WTC11 (cell line): Measurements from ENCODE around the gene POM121L2. TPM values are rescaled to one million over a fixed set of nuclear protein-coding genes. Genes with fewer than 3 reads are reported as not detected.
A peak's percentile ranks its signal among the peaks of the same experiment; 100 is the strongest.

ENCODE experiments used
- ATAC-seq: fragments of 200-7000 bp; cut with Tn5 transposase; 2 replicates; pipeline ENCODE4 v1.10.0; 2021; ENCODE audit warnings: mild to moderate bottlenecking, moderate library complexity
- CTCF ChIA-PET: fragments of 300-600 bp; sonication (Branson Sonifier 250); formaldehyde crosslinking; loops from one replicate; lab custom pipeline; 2021; ENCODE audit warnings: antibody characterized with exemption; lab: Charles Lee
- POLR2A ChIA-PET: fragments of 350-600 bp; sonication (Branson Sonifier 250); formaldehyde crosslinking; loops from one replicate; lab custom pipeline; 2021; ENCODE audit warnings: antibody characterized with exemption; lab: Charles Lee
- DNase-seq: peaks from one replicate; pipeline ENCODE4 v3.0.0; 2021; ENCODE audit warnings: low spot score
- H3K27ac Mint-ChIP-seq: 2 replicates; pipeline ENCODE4 v1.8.0; 2021; ENCODE audit warnings: mixed read lengths
- H3K27me3 Mint-ChIP-seq: 2 replicates; pipeline ENCODE4 v1.8.0; 2021; ENCODE audit warnings: low read depth, mild to moderate bottlenecking, moderate library complexity, mixed read lengths
- H3K36me3 Mint-ChIP-seq: 2 replicates; pipeline ENCODE4 v1.8.0; 2021; ENCODE audit warnings: mixed read lengths
- H3K4me1 Mint-ChIP-seq: 2 replicates; pipeline ENCODE4 v1.8.0; 2022; ENCODE audit warnings: mixed read lengths
- H3K4me3 Mint-ChIP-seq: 2 replicates; pipeline ENCODE4 v1.8.0; 2021; ENCODE audit warnings: mild to moderate bottlenecking, moderate library complexity, mixed read lengths
- H3K9me3 Mint-ChIP-seq: 2 replicates; pipeline ENCODE4 v1.8.0; 2021; ENCODE audit warnings: mixed read lengths
- ATF1 ChIP-seq: sonication (generic); formaldehyde crosslinking; IDR thresholded peaks from 2 replicates; pipeline ENCODE4 v1.8.1; 2023; ENCODE audit warnings: mild to moderate bottlenecking, moderate library complexity, missing genetic modification reagents
- CREM ChIP-seq: sonication (generic); formaldehyde crosslinking; IDR thresholded peaks from 2 replicates; pipeline ENCODE4 v1.8.1; 2022; ENCODE audit warnings: mild to moderate bottlenecking, missing genetic modification reagents, moderate library complexity
- E2F4 ChIP-seq: sonication (generic); formaldehyde crosslinking; IDR thresholded peaks from 2 replicates; pipeline ENCODE4 v1.8.1; 2022; ENCODE audit warnings: low read depth, mild to moderate bottlenecking, moderate library complexity, missing genetic modification reagents, borderline replicate concordance
- ESRRA ChIP-seq: sonication (generic); formaldehyde crosslinking; IDR thresholded peaks from 2 replicates; pipeline ENCODE4 v1.8.1; 2022; ENCODE audit warnings: mild to moderate bottlenecking, missing genetic modification reagents, borderline replicate concordance
- GABPB1 ChIP-seq: sonication (generic); formaldehyde crosslinking; IDR thresholded peaks from 2 replicates; pipeline ENCODE4 v1.8.1; 2023; ENCODE audit warnings: mild to moderate bottlenecking, missing genetic modification reagents
- HMGXB4 ChIP-seq: sonication (generic); formaldehyde crosslinking; IDR thresholded peaks from 2 replicates; pipeline ENCODE4 v1.8.1; 2023; ENCODE audit warnings: mild to moderate bottlenecking, moderate library complexity, missing genetic modification reagents
- MYBL2 ChIP-seq: sonication (generic); formaldehyde crosslinking; IDR thresholded peaks from 2 replicates; pipeline ENCODE4 v1.8.1; 2023; ENCODE audit warnings: mild to moderate bottlenecking, moderate library complexity, missing genetic modification reagents
- NFYB ChIP-seq: sonication (generic); formaldehyde crosslinking; conservative IDR thresholded peaks from 2 replicates; pipeline ENCODE4 v1.8.0; 2022; ENCODE audit warnings: low read depth, missing genetic modification reagents
- SP1 ChIP-seq: sonication (generic); formaldehyde crosslinking; conservative IDR thresholded peaks from 2 replicates; pipeline ENCODE4 v1.8.1; 2022; ENCODE audit warnings: missing genetic modification reagents
- TEAD1 ChIP-seq: sonication (generic); formaldehyde crosslinking; IDR thresholded peaks from 2 replicates; pipeline ENCODE4 v1.8.0; 2022; ENCODE audit warnings: mild to moderate bottlenecking, missing genetic modification reagents
- ZNF138 ChIP-seq: sonication (generic); formaldehyde crosslinking; conservative IDR thresholded peaks from 2 replicates; pipeline ENCODE4 v1.8.1; 2022; ENCODE audit warnings: mild to moderate bottlenecking, moderate library complexity, missing genetic modification reagents
- ZNF512 ChIP-seq: sonication (generic); formaldehyde crosslinking; IDR thresholded peaks from 2 replicates; pipeline ENCODE4 v1.8.1; 2022; ENCODE audit warnings: missing genetic modification reagents, borderline replicate concordance
- ZSCAN18 ChIP-seq: fragments of 250-450 bp; sonication (Bioruptor Pico); IDR thresholded peaks from 2 replicates; pipeline ENCODE4 v2.1.2; 2022; ENCODE audit warnings: mild to moderate bottlenecking, moderate library complexity
- total RNA-seq: library from RNA; stranded (reverse); gene quantifications from 3 replicates; pipeline ENCODE4 v1.2.3, GENCODE V29; 2021
- TF ChIP-seq, protein P1 (sequence below): fragments of 250-450 bp; sonication (Bioruptor Pico); IDR thresholded peaks from 2 replicates; pipeline ENCODE4 v1.9.0; 2021; ENCODE audit warnings: mild to moderate bottlenecking, borderline replicate concordance
- TF ChIP-seq, protein P2 (sequence below): sonication (generic); formaldehyde crosslinking; IDR thresholded peaks from 2 replicates; pipeline ENCODE4 v1.8.1; 2023; ENCODE audit warnings: mild to moderate bottlenecking, missing genetic modification reagents
- TF ChIP-seq, protein P3 (sequence below): sonication (generic); formaldehyde crosslinking; IDR thresholded peaks from 2 replicates; pipeline ENCODE4 v1.8.1; 2023; ENCODE audit warnings: mild to moderate bottlenecking, missing genetic modification reagents, moderate library complexity

POM121L2 gene
- total RNA-seq, 1 experiment from 2014 or later = 0.13 TPM

DNA sequence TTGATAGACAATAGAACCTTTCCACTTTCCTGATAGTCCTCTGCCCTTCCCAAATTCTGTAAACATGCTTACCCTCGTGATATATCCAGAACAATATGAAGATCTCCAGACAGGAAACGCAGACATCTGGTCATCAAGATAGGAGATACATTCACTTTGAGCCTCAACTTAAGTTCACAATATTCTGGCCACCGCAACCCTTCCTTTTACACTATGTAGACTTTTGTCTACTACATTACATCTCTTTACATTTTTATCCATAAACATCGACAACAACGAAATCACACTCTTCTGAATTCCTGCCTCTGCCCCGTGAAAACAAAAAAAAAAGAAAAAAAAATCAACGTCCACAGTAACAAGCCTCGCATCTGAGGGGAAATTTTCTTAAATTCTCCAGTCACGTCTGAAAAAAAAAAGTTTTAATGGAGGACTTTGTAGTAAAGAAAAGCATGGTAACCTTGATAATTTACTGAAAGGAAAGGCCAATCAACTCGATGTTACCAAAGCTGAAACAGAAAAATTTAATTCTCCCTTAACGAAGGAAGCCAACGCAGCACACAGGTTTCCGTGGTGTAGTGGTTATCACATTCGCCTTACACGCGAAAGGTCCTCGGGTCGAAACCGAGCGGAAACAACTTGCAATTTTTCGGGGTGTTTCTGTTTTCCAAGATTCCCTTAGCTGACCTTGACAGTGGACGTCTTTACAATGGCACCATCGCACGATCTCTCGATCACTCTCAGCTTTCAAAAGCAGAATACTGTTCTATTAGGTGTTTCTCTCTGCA, 21.8 kb downstream of the POM121L2 start (continued):
- TF ChIP-seq, protein P1, sequence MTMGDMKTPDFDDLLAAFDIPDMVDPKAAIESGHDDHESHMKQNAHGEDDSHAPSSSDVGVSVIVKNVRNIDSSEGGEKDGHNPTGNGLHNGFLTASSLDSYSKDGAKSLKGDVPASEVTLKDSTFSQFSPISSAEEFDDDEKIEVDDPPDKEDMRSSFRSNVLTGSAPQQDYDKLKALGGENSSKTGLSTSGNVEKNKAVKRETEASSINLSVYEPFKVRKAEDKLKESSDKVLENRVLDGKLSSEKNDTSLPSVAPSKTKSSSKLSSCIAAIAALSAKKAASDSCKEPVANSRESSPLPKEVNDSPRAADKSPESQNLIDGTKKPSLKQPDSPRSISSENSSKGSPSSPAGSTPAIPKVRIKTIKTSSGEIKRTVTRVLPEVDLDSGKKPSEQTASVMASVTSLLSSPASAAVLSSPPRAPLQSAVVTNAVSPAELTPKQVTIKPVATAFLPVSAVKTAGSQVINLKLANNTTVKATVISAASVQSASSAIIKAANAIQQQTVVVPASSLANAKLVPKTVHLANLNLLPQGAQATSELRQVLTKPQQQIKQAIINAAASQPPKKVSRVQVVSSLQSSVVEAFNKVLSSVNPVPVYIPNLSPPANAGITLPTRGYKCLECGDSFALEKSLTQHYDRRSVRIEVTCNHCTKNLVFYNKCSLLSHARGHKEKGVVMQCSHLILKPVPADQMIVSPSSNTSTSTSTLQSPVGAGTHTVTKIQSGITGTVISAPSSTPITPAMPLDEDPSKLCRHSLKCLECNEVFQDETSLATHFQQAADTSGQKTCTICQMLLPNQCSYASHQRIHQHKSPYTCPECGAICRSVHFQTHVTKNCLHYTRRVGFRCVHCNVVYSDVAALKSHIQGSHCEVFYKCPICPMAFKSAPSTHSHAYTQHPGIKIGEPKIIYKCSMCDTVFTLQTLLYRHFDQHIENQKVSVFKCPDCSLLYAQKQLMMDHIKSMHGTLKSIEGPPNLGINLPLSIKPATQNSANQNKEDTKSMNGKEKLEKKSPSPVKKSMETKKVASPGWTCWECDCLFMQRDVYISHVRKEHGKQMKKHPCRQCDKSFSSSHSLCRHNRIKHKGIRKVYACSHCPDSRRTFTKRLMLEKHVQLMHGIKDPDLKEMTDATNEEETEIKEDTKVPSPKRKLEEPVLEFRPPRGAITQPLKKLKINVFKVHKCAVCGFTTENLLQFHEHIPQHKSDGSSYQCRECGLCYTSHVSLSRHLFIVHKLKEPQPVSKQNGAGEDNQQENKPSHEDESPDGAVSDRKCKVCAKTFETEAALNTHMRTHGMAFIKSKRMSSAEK (CRISPR knock-in tag) = no peak
- 0 out of 2 replicates have a peak, but pooled peaks have one; percentile 30 for TF ChIP-seq MYBL2 (CRISPR knock-in tag)
- TF ChIP-seq ATF1 (CRISPR knock-in tag) = no peak
- no peak for TF ChIP-seq GABPB1 (CRISPR knock-in tag)
- peak; percentile 35; the same call in 1 of the 2 replicates for TF ChIP-seq TEAD1
- TF ChIP-seq, protein P2, sequence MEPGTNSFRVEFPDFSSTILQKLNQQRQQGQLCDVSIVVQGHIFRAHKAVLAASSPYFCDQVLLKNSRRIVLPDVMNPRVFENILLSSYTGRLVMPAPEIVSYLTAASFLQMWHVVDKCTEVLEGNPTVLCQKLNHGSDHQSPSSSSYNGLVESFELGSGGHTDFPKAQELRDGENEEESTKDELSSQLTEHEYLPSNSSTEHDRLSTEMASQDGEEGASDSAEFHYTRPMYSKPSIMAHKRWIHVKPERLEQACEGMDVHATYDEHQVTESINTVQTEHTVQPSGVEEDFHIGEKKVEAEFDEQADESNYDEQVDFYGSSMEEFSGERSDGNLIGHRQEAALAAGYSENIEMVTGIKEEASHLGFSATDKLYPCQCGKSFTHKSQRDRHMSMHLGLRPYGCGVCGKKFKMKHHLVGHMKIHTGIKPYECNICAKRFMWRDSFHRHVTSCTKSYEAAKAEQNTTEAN (CRISPR knock-in tag) = no peak
- TF ChIP-seq ZNF138 (CRISPR knock-in tag) = no peak
- TF ChIP-seq SP1 (CRISPR knock-in tag) = 0 out of 2 replicates have a peak, but pooled peaks have one; percentile 26
- TF ChIP-seq E2F4 (CRISPR knock-in tag) = no peak
- no peak for TF ChIP-seq ZNF512 (CRISPR knock-in tag)
- no peak for TF ChIP-seq NFYB (CRISPR knock-in tag)
- no peak for TF ChIP-seq CREM (CRISPR knock-in tag)
- TF ChIP-seq, protein P3, sequence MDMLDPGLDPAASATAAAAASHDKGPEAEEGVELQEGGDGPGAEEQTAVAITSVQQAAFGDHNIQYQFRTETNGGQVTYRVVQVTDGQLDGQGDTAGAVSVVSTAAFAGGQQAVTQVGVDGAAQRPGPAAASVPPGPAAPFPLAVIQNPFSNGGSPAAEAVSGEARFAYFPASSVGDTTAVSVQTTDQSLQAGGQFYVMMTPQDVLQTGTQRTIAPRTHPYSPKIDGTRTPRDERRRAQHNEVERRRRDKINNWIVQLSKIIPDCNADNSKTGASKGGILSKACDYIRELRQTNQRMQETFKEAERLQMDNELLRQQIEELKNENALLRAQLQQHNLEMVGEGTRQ (CRISPR knock-in tag) = no peak
- no peak for TF ChIP-seq ESRRA (CRISPR knock-in tag)

GRCh38 chr6:27288136-27289044, 23.7 kb downstream of the POM121L2 start:
- Mint-ChIP-seq H3K4me1 (peaks cover 31% of the 10 kb centered on the region), H3K27ac (no peak overlapping the region), H3K27me3 (peaks cover 83% of the 10 kb centered on the region), H3K36me3 (no peaks in the 10 kb centered on the region), H3K9me3 (no peaks in the 10 kb centered on the region), H3K4me3 (peak overlapping the region; percentile 83)
- ATAC-seq (peak; percentile 58), DNase-seq (peak; percentile 68)
- TF ChIP-seq ZSCAN18 (CRISPR knock-in tag) (no peak), HMGXB4 (0 out of 2 replicates have a peak, but pooled peaks have one; percentile 43)
- POLR2A ChIA-PET = no interaction called here
- CTCF ChIA-PET = no interaction called here
